Caco-2 (cell line): ENCODE measurements around the gene OTULIN. TPM values are rescaled to one million over a fixed set of nuclear protein-coding genes. Genes with fewer than 3 reads are reported as not detected.

ENCODE experiments used
- BruUV-seq: library from RNA; stranded (reverse); fragments of 400-500 nt; replicated peaks from 2 replicates; lab custom pipeline; 2021; lab: Mats Ljungman, UMichigan
- CTCF ChIA-PET: fragments of 300-600 bp; sonication (Branson Sonifier 250); formaldehyde crosslinking; loops from one replicate; lab custom pipeline; 2022; ENCODE audit warnings: antibody characterized with exemption; lab: Charles Lee
- POLR2A ChIA-PET: fragments of 300-600 bp; sonication (Branson Sonifier 250); formaldehyde crosslinking; loops from one replicate; lab custom pipeline; 2022; ENCODE audit warnings: antibody characterized with exemption; lab: Charles Lee
- DNase-seq, 2 experiments: peaks; one replicate each; pipeline versions ENCODE4 v3.0.0 to v3.0.0-alpha.2; 2020 to 2022
- H3K27me3 ChIP-seq: replicated peaks from 2 replicates; pipeline ENCODE4 v1.6.0; 2011; ENCODE audit warnings: low read length; ENCODE audit not compliant: control insufficient read depth, insufficient read depth
- H3K36me3 ChIP-seq: 2 replicates; pipeline ENCODE4 v1.5.1; 2011; ENCODE audit warnings: low read length; ENCODE audit not compliant: control insufficient read depth, insufficient read depth
- H3K4me1 ChIP-seq: fragments of 250-450 bp; sonication (Bioruptor Pico); 2 replicates; pipeline ENCODE4 v1.5.1; 2020; ENCODE audit warnings: mild to moderate bottlenecking
- H3K4me3 ChIP-seq: 2 replicates; pipeline ENCODE4 v1.5.1; 2011; ENCODE audit warnings: low read depth, mild to moderate bottlenecking, control low read depth, low read length
- H3K9me3 ChIP-seq: fragments of 250-450 bp; sonication (Bioruptor Pico); 2 replicates; pipeline ENCODE4 v1.5.1; 2020; ENCODE audit warnings: mild to moderate bottlenecking, moderate library complexity
- H3K27ac Mint-ChIP-seq: one replicate; pipeline ENCODE4 v1.8.0; 2022; ENCODE audit warnings: mixed read lengths; ENCODE audit not compliant: unreplicated experiment
- H3K27me3 Mint-ChIP-seq: one replicate; pipeline ENCODE4 v1.8.0; 2022; ENCODE audit warnings: mixed read lengths; ENCODE audit not compliant: insufficient read depth, unreplicated experiment
- H3K36me3 Mint-ChIP-seq: one replicate; pipeline ENCODE4 v1.8.0; 2022; ENCODE audit warnings: mild to moderate bottlenecking, mixed read lengths; ENCODE audit not compliant: insufficient read depth, unreplicated experiment
- H3K4me1 Mint-ChIP-seq: one replicate; pipeline ENCODE4 v1.8.0; 2022; ENCODE audit warnings: low read depth, mixed read lengths; ENCODE audit not compliant: unreplicated experiment
- H3K4me3 Mint-ChIP-seq: one replicate; pipeline ENCODE4 v1.8.0; 2022; ENCODE audit warnings: mild to moderate bottlenecking, moderate library complexity, mixed read lengths; ENCODE audit not compliant: unreplicated experiment
- H3K9me3 Mint-ChIP-seq: one replicate; pipeline ENCODE4 v1.8.0; 2022; ENCODE audit warnings: mixed read lengths; ENCODE audit not compliant: unreplicated experiment
- intact Hi-C: fragments of 100-400 bp; cut with micrococcal nuclease; formaldehyde crosslinking; loops from one replicate; pipeline ENCODE4 v1.10.0; 2022; ENCODE audit not compliant: unreplicated experiment
- total RNA-seq: library from RNA; stranded (reverse); gene quantifications from 2 replicates; pipeline ENCODE4 v1.2.3, GENCODE V29; 2022
- TF ChIP-seq, protein P1 (sequence below), 2 experiments: fragments of 200-600 bp in 1 of 2; IDR thresholded peaks; 1 replicate in 1 of 2; 2 replicates in 1 of 2; pipeline versions ENCODE4 v1.5.1 to v1.8.0; 2011 to 2022; ENCODE audit warnings: antibody characterized with exemption in 1 of 2, control low read depth in 1 of 2, inconsistent platforms in 1 of 2, low read depth in 1 of 2, low read length in 1 of 2, mild to moderate bottlenecking in 1 of 2, moderate library complexity in 1 of 2; ENCODE audit not compliant: insufficient read depth in 1 of 2, severe bottlenecking in 1 of 2, unreplicated experiment in 1 of 2

Gene OTULIN
- total RNA-seq, 1 experiment from 2014 or later: 42.6 TPM

- H3K27me3 Mint-ChIP-seq: no peaks in the 10 kb centered on the region
- ChIA-PET CTCF (no interaction called here), POLR2A (no interaction called here)
- no peaks in the 10 kb centered on the region for H3K4me1 Mint-ChIP-seq
- H3K36me3 ChIP-seq: no peaks in the 10 kb centered on the region; the same call in none of the 2 replicates
- no peaks in the 10 kb centered on the region for H3K4me1 ChIP-seq
- no peaks in the 10 kb centered on the region for H3K9me3 ChIP-seq
- H3K36me3 Mint-ChIP-seq: peaks cover 57% of the 10 kb centered on the region
- TF ChIP-seq, protein P1, sequence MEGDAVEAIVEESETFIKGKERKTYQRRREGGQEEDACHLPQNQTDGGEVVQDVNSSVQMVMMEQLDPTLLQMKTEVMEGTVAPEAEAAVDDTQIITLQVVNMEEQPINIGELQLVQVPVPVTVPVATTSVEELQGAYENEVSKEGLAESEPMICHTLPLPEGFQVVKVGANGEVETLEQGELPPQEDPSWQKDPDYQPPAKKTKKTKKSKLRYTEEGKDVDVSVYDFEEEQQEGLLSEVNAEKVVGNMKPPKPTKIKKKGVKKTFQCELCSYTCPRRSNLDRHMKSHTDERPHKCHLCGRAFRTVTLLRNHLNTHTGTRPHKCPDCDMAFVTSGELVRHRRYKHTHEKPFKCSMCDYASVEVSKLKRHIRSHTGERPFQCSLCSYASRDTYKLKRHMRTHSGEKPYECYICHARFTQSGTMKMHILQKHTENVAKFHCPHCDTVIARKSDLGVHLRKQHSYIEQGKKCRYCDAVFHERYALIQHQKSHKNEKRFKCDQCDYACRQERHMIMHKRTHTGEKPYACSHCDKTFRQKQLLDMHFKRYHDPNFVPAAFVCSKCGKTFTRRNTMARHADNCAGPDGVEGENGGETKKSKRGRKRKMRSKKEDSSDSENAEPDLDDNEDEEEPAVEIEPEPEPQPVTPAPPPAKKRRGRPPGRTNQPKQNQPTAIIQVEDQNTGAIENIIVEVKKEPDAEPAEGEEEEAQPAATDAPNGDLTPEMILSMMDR (IDR thresholded peaks at IDR 0.05; ENCODE audit: insufficient read depth in 1 of 2, low read depth in 1 of 2, low read length in 1 of 2, severe bottlenecking in 1 of 2, unreplicated experiment in 1 of 2): no peak
- intact Hi-C loops: no loop called here
- no TSS peak for BruUV-seq
- no peak overlapping the region for H3K4me3 Mint-ChIP-seq
- no peak overlapping the region for H3K4me3 ChIP-seq
- H3K9me3 Mint-ChIP-seq: no peaks in the 10 kb centered on the region
- H3K27me3 ChIP-seq: no peaks in the 10 kb centered on the region
- DNase-seq: no peak
- H3K27ac Mint-ChIP-seq: no peak overlapping the region
Observed at GRCh38 chr5:14710313-14710994, 45.9 kb downstream of the OTULIN start.

- no peak overlapping the region for H3K4me3 ChIP-seq
- H3K36me3 ChIP-seq: no peaks in the 10 kb centered on the region; the same call in none of the 2 replicates
- no peaks in the 10 kb centered on the region for H3K4me1 ChIP-seq
- ChIA-PET CTCF (no interaction called here), POLR2A (no interaction called here)
- no peaks in the 10 kb centered on the region for H3K27me3 ChIP-seq
- intact Hi-C loops: no loop called here
- DNase-seq: no peak
- H3K27ac Mint-ChIP-seq: no peak overlapping the region
- peaks cover 49% of the 10 kb centered on the region for H3K36me3 Mint-ChIP-seq
- BruUV-seq: no TSS peak
- TF ChIP-seq, protein P1 (IDR thresholded peaks at IDR 0.05; ENCODE audit: insufficient read depth in 1 of 2, low read depth in 1 of 2, low read length in 1 of 2, severe bottlenecking in 1 of 2, unreplicated experiment in 1 of 2): no peak
- H3K4me3 Mint-ChIP-seq: no peak overlapping the region
- H3K27me3 Mint-ChIP-seq: no peaks in the 10 kb centered on the region
- no peaks in the 10 kb centered on the region for H3K9me3 Mint-ChIP-seq
- no peaks in the 10 kb centered on the region for H3K9me3 ChIP-seq
- no peaks in the 10 kb centered on the region for H3K4me1 Mint-ChIP-seq
Observed at GRCh38 chr5:14712131-14712530, 47.6 kb downstream of the OTULIN start.

GRCh38 chr5:14712666-14713065, 48.1 kb downstream of the OTULIN start:
- TF ChIP-seq, protein P1 (IDR thresholded peaks at IDR 0.05; ENCODE audit: insufficient read depth in 1 of 2, low read depth in 1 of 2, low read length in 1 of 2, severe bottlenecking in 1 of 2, unreplicated experiment in 1 of 2): no peak

More at GRCh38 chr5:14712666-14713065, 48.1 kb downstream of the OTULIN start:
- Histone ChIP-seq H3K27me3 (no peaks in the 10 kb centered on the region), H3K4me3 (no peak overlapping the region), H3K9me3 (no peaks in the 10 kb centered on the region), H3K36me3 (no peaks in the 10 kb centered on the region; the same call in none of the 2 replicates), H3K4me1 (no peaks in the 10 kb centered on the region)
- no peak overlapping the region for H3K27ac Mint-ChIP-seq
- H3K9me3 Mint-ChIP-seq: no peaks in the 10 kb centered on the region
- DNase-seq: no peak
- CTCF ChIA-PET: no interaction called here
- no TSS peak for BruUV-seq
- POLR2A ChIA-PET: no interaction called here
- intact Hi-C loops: no loop called here
- H3K36me3 Mint-ChIP-seq: peaks cover 49% of the 10 kb centered on the region
- no peaks in the 10 kb centered on the region for H3K4me1 Mint-ChIP-seq
- H3K27me3 Mint-ChIP-seq: no peaks in the 10 kb centered on the region
- H3K4me3 Mint-ChIP-seq: no peak overlapping the region
